ENCODE results near the gene ARFGAP1. TPM values are rescaled to one million over a fixed set of nuclear protein-coding genes. Genes with fewer than 3 reads are reported as not detected.
A peak's percentile ranks its signal among the peaks of the same experiment; 100 is the strongest.

ARFGAP1 gene
- total RNA-seq, 1 donor from 2014 or later, result 93.8 TPM

DNA sequence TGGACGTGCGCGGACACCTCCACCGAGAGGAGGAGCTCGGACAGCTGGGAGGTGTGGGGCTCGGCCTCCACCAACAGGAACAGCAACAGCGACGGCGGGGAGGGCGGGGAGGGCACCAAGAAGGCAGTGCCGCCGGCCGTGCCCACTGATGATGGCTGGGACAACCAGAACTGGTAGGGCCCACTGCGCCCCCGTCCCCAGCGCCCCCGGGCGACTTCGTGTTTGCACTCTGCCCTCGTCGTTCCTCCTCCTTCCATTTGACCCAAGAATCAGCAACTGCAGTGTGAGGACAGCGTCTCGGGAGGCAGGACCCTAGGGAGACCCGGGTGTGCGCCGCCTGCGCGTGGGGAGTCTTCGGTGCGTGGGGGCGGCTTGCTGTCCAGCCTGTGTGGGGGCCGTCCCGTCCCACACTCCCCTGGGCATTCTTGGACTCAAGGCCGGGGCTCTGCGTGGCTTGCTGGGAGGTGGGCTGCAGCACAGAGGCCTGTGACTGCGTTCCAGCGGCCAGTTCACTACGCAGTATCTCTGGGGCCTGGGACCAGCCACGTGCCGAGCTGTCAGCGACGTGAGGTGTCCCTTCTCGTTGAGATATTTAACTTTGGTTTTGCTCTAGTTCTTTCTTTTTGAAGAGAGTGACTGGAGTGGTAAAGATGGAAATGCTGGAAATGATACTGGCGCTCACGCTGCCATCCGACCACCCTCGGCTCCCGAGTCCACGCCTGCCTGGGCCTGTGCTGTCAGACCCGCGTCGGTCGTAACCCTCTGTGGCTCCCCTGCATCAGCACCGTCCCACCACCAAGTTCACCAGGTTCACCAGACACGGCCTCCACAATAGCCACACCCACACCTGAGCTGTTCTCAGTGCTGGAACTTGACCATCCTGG lies 15.3 kb downstream of the ARFGAP1 start:
- peaks cover 2% of the 10 kb centered on the region for H3K4me1 Mint-ChIP-seq (ENCODE audit: low read depth)

GRCh38 chr20:63288581-63289251 lies 16.1 kb downstream of the ARFGAP1 start:
- intact Hi-C loops (cut with micrococcal nuclease), result no loop called here
- Mint-ChIP-seq H3K27me3 (ENCODE audit: low read depth) (no peaks in the 10 kb centered on the region), H3K36me3 (ENCODE audit: low read depth) (peaks cover 8% of the 10 kb centered on the region), H3K9me3 (no peaks in the 10 kb centered on the region), H3K27ac (no peak overlapping the region), H3K4me1 (ENCODE audit: low read depth) (peaks cover 1% of the 10 kb centered on the region), H3K4me3 (ENCODE audit: low read depth) (no peak overlapping the region)
- DNase-seq (ENCODE audit: low spot score), result no peak

More for the DNA sequence above, 15.3 kb downstream of the ARFGAP1 start:
- Mint-ChIP-seq H3K27me3 (ENCODE audit: low read depth) (no peaks in the 10 kb centered on the region), H3K27ac (no peak overlapping the region), H3K36me3 (ENCODE audit: low read depth) (peaks cover 8% of the 10 kb centered on the region), H3K9me3 (no peaks in the 10 kb centered on the region), H3K4me3 (ENCODE audit: low read depth) (no peak overlapping the region)
- DNase-seq (ENCODE audit: low spot score), result no peak
- intact Hi-C loops (cut with micrococcal nuclease), result no loop called here

GRCh38 chr20:63289311-63290135 lies 16.9 kb downstream of the ARFGAP1 start:
- Mint-ChIP-seq H3K4me3 (ENCODE audit: low read depth) (no peak overlapping the region), H3K9me3 (no peaks in the 10 kb centered on the region), H3K27ac (no peak overlapping the region), H3K36me3 (ENCODE audit: low read depth) (peaks cover 8% of the 10 kb centered on the region), H3K27me3 (ENCODE audit: low read depth) (no peaks in the 10 kb centered on the region), H3K4me1 (ENCODE audit: low read depth) (no peaks in the 10 kb centered on the region)
- no peak for DNase-seq (ENCODE audit: low spot score)
- intact Hi-C loops (cut with micrococcal nuclease), result loop anchor here (2.0 kb wide), 1 partner anchor 67 kb away; no protein-coding TSS in a partner anchor

DNA sequence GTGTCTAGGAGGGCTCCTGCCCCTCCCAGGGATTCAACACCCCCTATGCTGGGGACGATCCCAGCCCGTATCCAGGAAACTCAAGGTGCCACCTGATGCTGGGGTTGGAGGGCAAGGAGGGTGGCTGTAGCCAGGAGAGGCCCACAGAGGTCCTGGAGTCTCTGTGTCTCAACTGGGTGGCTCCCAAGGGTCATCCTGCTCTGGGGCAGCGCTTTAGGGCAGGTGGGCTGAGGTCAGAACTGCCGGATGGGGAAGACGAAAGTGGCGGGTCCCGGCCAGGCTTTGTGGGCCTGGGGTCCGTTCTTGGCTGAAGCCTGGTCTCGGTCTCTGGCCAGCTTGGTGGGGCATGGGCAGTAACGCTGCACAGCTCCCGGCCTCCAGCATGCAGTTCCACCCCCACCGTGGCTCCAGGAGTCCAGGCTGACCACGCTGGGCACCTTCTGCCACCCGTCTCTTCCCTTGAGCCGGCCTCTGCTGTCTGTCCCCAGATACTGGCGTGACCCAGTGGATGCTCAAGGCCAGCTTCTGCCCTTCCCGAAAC lies 17.6 kb downstream of the ARFGAP1 start:
- intact Hi-C loops (cut with micrococcal nuclease), result loop anchor here (2.0 kb wide), 1 partner anchor 67 kb away; no protein-coding TSS in a partner anchor
- no peak overlapping the region for H3K4me3 Mint-ChIP-seq (ENCODE audit: low read depth)
- H3K27ac Mint-ChIP-seq, result no peak overlapping the region
- peaks cover 8% of the 10 kb centered on the region for H3K36me3 Mint-ChIP-seq (ENCODE audit: low read depth)
- no peaks in the 10 kb centered on the region for H3K4me1 Mint-ChIP-seq (ENCODE audit: low read depth)
- peaks cover 3% of the 10 kb centered on the region for H3K27me3 Mint-ChIP-seq (ENCODE audit: low read depth)
- H3K9me3 Mint-ChIP-seq, result no peaks in the 10 kb centered on the region
- no peak for DNase-seq (ENCODE audit: low spot score)

DNA sequence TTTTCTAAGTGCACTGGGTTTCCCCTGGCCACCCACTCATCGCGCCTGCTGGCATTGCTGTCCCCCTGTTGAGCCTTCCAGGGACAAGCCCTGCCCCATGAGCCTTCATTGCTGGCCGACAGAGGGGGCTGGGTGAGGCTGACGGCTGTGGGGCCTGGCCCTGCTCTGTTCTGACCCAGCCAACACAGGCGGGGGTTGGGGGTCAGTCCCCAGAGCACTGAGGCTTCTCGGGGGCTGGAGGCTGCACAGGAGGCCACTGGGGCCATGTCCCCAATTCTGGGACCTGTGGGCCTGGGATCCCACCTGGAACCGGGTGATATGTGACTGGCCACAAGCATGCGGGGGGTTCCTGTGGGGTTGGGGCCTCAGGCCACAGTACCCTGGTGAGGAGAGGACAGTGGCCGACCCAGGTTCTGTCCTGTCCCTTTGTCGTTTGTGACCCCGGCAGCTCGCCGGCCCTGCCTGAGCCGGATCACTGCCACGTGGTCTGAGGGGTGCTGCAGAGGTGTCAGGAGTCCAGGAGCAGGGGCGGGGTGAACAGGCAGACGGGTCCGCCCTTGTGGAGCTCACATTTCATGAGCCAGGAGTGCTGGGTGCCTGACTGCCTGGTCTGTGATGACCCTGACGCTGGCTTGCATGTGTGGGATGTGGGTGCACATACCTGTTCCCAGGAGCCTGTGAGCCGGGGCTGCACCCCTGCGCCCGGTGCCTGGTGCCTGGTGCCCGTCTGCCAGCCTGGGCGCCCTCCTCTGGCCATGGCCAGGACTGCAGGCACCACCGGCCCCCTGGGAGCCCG lies 18.3 kb downstream of the ARFGAP1 start:
- H3K9me3 Mint-ChIP-seq, result no peaks in the 10 kb centered on the region
- DNase-seq (ENCODE audit: low spot score), result peak; percentile 34
- H3K36me3 Mint-ChIP-seq (ENCODE audit: low read depth), result peaks cover 8% of the 10 kb centered on the region
- H3K4me1 Mint-ChIP-seq (ENCODE audit: low read depth), result no peaks in the 10 kb centered on the region
- H3K27ac Mint-ChIP-seq, result no peak overlapping the region
- no peak overlapping the region for H3K4me3 Mint-ChIP-seq (ENCODE audit: low read depth)
- H3K27me3 Mint-ChIP-seq (ENCODE audit: low read depth), result peaks cover 5% of the 10 kb centered on the region
- intact Hi-C loops (cut with micrococcal nuclease), result loop anchor here (2.0 kb wide), 1 partner anchor 68 kb away; no protein-coding TSS in a partner anchor

GRCh38 chr20:63291811-63292210 lies 19.2 kb downstream of the ARFGAP1 start:
- no peaks in the 10 kb centered on the region for H3K9me3 Mint-ChIP-seq
- H3K36me3 Mint-ChIP-seq (ENCODE audit: low read depth), result peaks cover 8% of the 10 kb centered on the region
- H3K4me1 Mint-ChIP-seq (ENCODE audit: low read depth), result no peaks in the 10 kb centered on the region
- H3K27ac Mint-ChIP-seq, result no peak overlapping the region
- intact Hi-C loops (cut with micrococcal nuclease), result loop anchor here (2.0 kb wide), 1 partner anchor 69 kb away; no protein-coding TSS in a partner anchor
- DNase-seq (ENCODE audit: low spot score), result no peak
- H3K27me3 Mint-ChIP-seq (ENCODE audit: low read depth), result peaks cover 6% of the 10 kb centered on the region
- H3K4me3 Mint-ChIP-seq (ENCODE audit: low read depth), result no peak overlapping the region

- intact Hi-C loops (cut with micrococcal nuclease), result no loop called here
- no peak for DNase-seq (ENCODE audit: low spot score)
- peaks cover 7% of the 10 kb centered on the region for H3K27me3 Mint-ChIP-seq (ENCODE audit: low read depth)
- H3K27ac Mint-ChIP-seq, result no peak overlapping the region
- H3K4me1 Mint-ChIP-seq (ENCODE audit: low read depth), result no peaks in the 10 kb centered on the region
- H3K9me3 Mint-ChIP-seq, result no peaks in the 10 kb centered on the region
- H3K36me3 Mint-ChIP-seq (ENCODE audit: low read depth), result peaks cover 8% of the 10 kb centered on the region
- H3K4me3 Mint-ChIP-seq (ENCODE audit: low read depth), result no peak overlapping the region
Observed at GRCh38 chr20:63292292-63292701, 19.7 kb downstream of the ARFGAP1 start.

- H3K9me3 Mint-ChIP-seq, result no peaks in the 10 kb centered on the region
- H3K36me3 Mint-ChIP-seq (ENCODE audit: low read depth), result peaks cover 8% of the 10 kb centered on the region
- DNase-seq (ENCODE audit: low spot score), result no peak
- intact Hi-C loops (cut with micrococcal nuclease), result no loop called here
- H3K4me1 Mint-ChIP-seq (ENCODE audit: low read depth), result no peaks in the 10 kb centered on the region
- H3K27me3 Mint-ChIP-seq (ENCODE audit: low read depth), result peaks cover 7% of the 10 kb centered on the region
- no peak within 1 kb of the TSS for H3K4me3 Mint-ChIP-seq (ENCODE audit: low read depth)
- no peak within 1 kb of the TSS for H3K27ac Mint-ChIP-seq
Observed at GRCh38 chr20:63292904-63293303, 20.3 kb downstream of the ARFGAP1 start, which contains the start of gene COL20A1. Gene COL20A1 (plus strand): TSS chr20:63293186. CDS start chr20:63295108, 1,922 bp downstream.

DNA sequence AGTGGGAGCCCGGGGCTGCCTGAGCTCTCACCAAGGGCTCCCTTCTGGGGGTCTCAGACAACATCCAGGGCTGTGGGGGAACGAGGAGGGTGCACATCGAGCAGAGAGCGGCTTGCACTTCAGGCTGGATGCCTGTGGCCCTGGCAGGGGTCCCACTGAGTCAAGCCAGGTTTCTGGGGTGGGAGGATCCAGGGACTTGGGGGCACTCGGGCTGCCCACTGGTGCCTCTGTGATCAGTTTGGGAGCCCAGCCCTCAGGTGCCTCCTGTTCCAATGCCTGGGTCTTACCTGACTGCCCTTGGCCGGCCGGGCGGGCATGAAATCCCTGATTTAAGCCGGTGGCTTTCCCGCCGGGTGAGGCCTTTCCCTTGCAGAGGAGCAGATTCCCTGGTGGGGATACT lies 20.8 kb downstream of the ARFGAP1 start:
- Mint-ChIP-seq H3K36me3 (ENCODE audit: low read depth) (peaks cover 5% of the 10 kb centered on the region), H3K4me3 (ENCODE audit: low read depth) (no peak overlapping the region), H3K4me1 (ENCODE audit: low read depth) (no peaks in the 10 kb centered on the region), H3K27me3 (ENCODE audit: low read depth) (peaks cover 7% of the 10 kb centered on the region), H3K9me3 (no peaks in the 10 kb centered on the region), H3K27ac (no peak overlapping the region)
- intact Hi-C loops (cut with micrococcal nuclease), result no loop called here
- no peak for DNase-seq (ENCODE audit: low spot score)

DNA sequence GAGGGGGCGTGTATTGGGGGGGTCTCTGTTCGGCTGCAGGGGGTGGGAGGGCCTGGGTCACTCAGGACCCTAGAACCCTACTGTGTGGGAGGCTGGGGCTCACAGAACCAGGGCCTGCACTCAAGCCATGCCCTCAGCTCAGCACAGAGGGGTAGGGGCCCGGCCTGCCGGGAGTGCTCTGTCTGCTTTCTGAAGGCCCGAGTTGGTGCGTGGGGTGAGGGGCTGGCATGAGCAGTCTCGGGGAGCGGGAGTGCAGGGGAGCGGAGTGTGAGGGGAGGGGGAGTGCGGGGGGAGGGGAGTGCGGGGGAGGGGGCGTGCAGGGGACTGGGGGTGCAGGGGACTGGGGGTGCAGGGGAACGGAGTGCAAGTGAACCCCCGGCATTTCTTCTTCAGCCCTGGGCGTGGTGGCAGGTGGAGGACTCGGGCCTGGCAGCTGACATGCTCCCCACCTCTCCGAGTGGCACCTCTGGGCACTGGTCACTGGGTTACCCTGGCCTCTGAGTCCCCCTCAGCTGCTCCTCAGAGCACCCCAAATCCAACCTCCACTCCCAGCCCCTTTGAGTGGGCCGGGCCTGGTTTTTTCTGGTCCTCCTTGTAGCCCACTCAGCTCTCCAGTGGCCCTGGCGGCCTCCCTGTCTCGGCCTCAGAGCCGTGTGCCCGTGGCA lies 21.4 kb downstream of the ARFGAP1 start:
- H3K4me1 Mint-ChIP-seq (ENCODE audit: low read depth), result no peaks in the 10 kb centered on the region
- intact Hi-C loops (cut with micrococcal nuclease), result no loop called here
- no peak overlapping the region for H3K4me3 Mint-ChIP-seq (ENCODE audit: low read depth)

DNA sequence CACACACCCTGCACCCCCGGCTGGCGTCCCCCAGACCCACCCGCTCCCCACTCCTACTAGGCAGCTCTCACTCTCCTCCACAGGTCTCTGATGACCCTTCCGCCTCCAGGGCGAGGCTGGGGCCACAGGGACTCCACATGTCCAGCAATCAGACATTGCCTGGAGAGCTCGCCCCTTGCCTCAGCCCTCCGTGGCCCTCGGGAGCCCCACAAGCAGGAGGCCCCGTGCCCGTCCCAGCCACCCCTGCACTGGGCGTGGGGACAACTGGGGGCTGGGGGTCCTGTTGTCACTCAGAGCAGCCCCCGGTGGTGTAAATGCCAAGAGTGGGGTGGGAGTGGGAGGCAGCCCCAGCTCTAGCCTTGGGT lies 21.9 kb downstream of the ARFGAP1 start:
- no peak overlapping the region for H3K4me3 Mint-ChIP-seq (ENCODE audit: low read depth)
- no peaks in the 10 kb centered on the region for H3K4me1 Mint-ChIP-seq (ENCODE audit: low read depth)
- H3K36me3 Mint-ChIP-seq (ENCODE audit: low read depth), result no peaks in the 10 kb centered on the region
- peaks cover 7% of the 10 kb centered on the region for H3K27me3 Mint-ChIP-seq (ENCODE audit: low read depth)
- no peak overlapping the region for H3K27ac Mint-ChIP-seq
- no peak for DNase-seq (ENCODE audit: low spot score)
- intact Hi-C loops (cut with micrococcal nuclease), result no loop called here
- no peaks in the 10 kb centered on the region for H3K9me3 Mint-ChIP-seq

More for the DNA sequence above, 21.4 kb downstream of the ARFGAP1 start:
- Mint-ChIP-seq H3K27ac (no peak overlapping the region), H3K36me3 (ENCODE audit: low read depth) (peaks cover under 1% of the 10 kb centered on the region), H3K27me3 (ENCODE audit: low read depth) (peaks cover 7% of the 10 kb centered on the region), H3K9me3 (no peaks in the 10 kb centered on the region)
- DNase-seq (ENCODE audit: low spot score), result no peak
